LNCAP (cell line): ENCODE measurements around the gene PLAC8L1.

ENCODE experiments used
- TF ChIP-seq, protein P1 (sequence below): fragments of 450-650 bp; IDR thresholded peaks from 2 replicates; pipeline ENCODE4 v1.5.1; 2017; ENCODE audit warnings: mild to moderate bottlenecking

The PLAC8L1 gene

DNA sequence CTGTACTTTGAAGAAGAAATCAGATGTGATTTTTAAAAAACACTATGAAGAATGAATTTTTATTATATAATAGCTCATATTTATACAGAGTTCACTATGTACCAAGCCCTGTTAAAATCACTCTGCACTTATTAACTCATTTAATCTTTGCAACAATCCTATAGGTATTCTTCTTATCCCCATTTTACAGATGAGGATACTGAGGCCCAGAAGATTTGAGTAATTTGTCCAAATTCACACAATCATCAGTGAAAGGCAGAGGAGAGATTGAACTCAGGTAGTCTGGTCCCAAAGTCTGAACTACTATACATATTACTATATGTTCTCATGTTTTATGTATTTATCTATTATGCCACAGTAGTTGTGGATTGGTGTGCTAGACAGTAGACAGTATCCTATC, 16.1 kb downstream of the PLAC8L1 start:
- TF ChIP-seq, protein P1, sequence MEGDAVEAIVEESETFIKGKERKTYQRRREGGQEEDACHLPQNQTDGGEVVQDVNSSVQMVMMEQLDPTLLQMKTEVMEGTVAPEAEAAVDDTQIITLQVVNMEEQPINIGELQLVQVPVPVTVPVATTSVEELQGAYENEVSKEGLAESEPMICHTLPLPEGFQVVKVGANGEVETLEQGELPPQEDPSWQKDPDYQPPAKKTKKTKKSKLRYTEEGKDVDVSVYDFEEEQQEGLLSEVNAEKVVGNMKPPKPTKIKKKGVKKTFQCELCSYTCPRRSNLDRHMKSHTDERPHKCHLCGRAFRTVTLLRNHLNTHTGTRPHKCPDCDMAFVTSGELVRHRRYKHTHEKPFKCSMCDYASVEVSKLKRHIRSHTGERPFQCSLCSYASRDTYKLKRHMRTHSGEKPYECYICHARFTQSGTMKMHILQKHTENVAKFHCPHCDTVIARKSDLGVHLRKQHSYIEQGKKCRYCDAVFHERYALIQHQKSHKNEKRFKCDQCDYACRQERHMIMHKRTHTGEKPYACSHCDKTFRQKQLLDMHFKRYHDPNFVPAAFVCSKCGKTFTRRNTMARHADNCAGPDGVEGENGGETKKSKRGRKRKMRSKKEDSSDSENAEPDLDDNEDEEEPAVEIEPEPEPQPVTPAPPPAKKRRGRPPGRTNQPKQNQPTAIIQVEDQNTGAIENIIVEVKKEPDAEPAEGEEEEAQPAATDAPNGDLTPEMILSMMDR, result no peak

DNA sequence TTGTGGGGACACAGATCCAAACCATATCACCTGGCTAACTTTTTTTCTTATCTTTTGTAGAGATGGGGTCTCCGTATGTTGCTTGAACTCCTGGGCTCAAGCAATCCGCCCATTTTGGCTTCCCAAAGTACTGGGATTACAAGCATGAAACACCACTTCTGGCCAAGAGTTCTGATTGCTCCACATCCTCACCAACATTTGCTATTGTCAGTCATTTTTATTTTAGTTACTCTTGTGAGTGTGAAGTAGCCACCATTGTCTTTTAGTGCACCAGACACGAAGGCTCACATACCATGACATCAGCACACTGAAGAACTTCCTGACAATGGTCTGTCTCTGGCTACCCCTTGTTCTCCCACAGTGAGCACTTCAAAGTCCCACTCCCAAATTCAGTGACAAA, 17.3 kb downstream of the PLAC8L1 start:
- TF ChIP-seq, protein P1, result no peak

- TF ChIP-seq, protein P1, result no peak
Observed at GRCh38 chr5:146084376-146084775, 21.0 kb downstream of the PLAC8L1 start.

GRCh38 chr5:146082798-146083197, 22.6 kb downstream of the PLAC8L1 start:
- TF ChIP-seq, protein P1, result no peak

DNA sequence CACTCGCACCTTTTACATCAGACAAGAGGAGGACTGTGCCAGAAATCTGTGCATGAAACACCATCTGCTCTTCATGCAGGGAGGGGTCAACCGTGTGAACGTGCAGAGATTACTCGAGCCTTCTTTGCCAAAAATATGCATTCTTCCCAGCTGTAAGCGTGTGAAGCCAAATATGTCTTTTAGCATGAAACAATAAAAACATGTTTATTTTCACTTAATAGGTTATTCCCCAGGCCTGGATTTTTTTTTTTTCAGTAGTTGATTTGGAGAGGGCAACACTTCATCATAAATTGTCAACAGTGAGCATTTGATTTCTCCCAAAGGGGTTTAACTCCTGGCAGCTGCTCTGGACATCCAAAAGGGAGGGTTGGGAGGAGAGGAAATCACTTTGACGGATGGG, 23.8 kb downstream of the PLAC8L1 start:
- TF ChIP-seq, protein P1, result no peak

DNA sequence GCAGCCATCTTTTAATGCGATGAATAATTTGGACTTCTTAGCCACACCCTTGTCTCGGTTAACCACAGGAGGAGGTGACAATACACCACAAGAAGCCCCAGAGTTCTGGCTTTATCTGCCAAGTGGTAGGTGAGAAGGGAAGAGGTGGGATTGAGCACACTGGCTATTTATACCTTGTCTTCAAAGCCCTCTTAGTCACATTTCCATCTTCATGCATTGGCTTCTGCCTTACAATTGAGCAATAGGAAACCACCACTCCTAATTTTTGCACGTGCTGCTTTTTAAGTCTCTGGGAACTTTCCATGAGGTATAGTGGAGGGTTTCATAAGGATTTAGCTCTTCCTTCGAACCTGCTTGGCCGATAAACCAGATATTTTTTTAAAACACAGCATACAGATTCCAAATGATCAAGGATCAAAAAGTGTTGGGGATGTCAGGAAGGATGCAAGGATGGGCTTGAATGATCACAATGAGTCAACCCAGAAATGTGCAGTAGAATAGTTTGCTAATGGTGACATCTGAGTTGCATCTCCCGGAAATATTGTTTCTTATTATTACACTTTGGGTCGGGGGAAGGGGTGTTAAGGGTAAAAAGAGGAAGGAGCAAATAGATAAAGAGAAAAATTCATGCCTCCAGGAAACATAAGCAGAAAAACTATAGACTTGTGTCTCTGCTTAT, 25.5 kb downstream of the PLAC8L1 start:
- TF ChIP-seq, protein P1, result no peak

DNA sequence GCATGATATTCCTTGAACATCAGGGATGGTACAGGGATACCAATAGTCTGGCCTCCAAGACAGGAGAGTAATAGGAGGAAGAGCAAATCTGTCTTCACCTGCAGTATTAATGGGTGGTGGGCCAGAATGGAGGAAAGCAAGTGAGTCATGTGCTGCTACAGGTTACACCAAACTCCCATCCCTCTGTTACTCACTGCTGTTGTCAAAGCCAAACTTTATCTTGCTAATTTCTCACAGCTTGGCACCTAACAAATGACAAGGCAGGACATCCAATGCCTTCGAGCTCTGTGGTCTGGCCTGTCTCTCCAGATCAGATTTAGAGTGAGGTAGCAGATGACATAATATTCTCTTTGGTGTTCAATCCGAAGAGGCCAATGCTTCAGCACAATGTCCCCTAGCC, 26.8 kb downstream of the PLAC8L1 start:
- TF ChIP-seq, protein P1, result no peak

GRCh38 chr5:146076455-146076854, 28.9 kb downstream of the PLAC8L1 start:
- TF ChIP-seq, protein P1, result no peak
